IMR-90 (cell line): ENCODE measurements around the gene TTI1. TPM values are rescaled to one million over a fixed set of nuclear protein-coding genes. Genes with fewer than 3 reads are reported as not detected.

Experiments
- ATAC-seq: fragments of 200-7000 bp; cut with Tn5 transposase; 2 replicates; pipeline ENCODE4 v1.9.1; 2020; ENCODE audit warnings: low read depth, mild to moderate bottlenecking, moderate library complexity
- BruUV-seq: library from RNA; stranded (reverse); fragments of 400-500 nt; replicated peaks from 2 replicates; lab custom pipeline; 2021; lab: Mats Ljungman, UMichigan
- CTCF ChIA-PET: fragments of 300-600 bp; formaldehyde crosslinking; extraction: SDS; loops from one replicate; lab custom pipeline; 2021; ENCODE audit warnings: antibody characterized with exemption; lab: Yijun Ruan, JAX
- POLR2A ChIA-PET: fragments of 300-600 bp; sonication (Branson Sonifier 250); formaldehyde crosslinking; loops from one replicate; lab custom pipeline; 2022; ENCODE audit warnings: antibody characterized with exemption; ENCODE audit not compliant: unreplicated experiment; lab: Charles Lee
- DNase-seq: peaks from one replicate; pipeline ENCODE4 v3.0.0; 2013
- H2AFZ ChIP-seq: replicated peaks from 2 replicates; pipeline ENCODE3; 2013; ENCODE audit warnings: low read length, mild to moderate bottlenecking; ENCODE audit not compliant: poor library complexity
- H2AK5ac ChIP-seq: 2 replicates; pipeline ENCODE4 v1.6.1; 2013; ENCODE audit warnings: low read depth, low read length, inconsistent platforms
- H2AK9ac ChIP-seq: replicated peaks from 2 replicates; pipeline ENCODE3; 2013; ENCODE audit warnings: mild to moderate bottlenecking, low read depth, low read length, moderate library complexity; ENCODE audit not compliant: poor library complexity
- H2BK120ac ChIP-seq: 2 replicates; pipeline ENCODE4 v1.6.1; 2013; ENCODE audit warnings: low read depth, low read length, inconsistent platforms
- H2BK15ac ChIP-seq: 3 replicates; pipeline ENCODE4 v1.6.1; 2013; ENCODE audit warnings: low read depth, low read length, inconsistent platforms
- H2BK20ac ChIP-seq: 2 replicates; pipeline ENCODE4 v1.6.1; 2013; ENCODE audit warnings: low read depth, mild to moderate bottlenecking, inconsistent platforms, low read length, moderate library complexity
- H2BK5ac ChIP-seq: 2 replicates; pipeline ENCODE4 v1.6.1; 2013; ENCODE audit warnings: mild to moderate bottlenecking, low read depth, low read length, inconsistent platforms; ENCODE audit not compliant: poor library complexity, severe bottlenecking
- H3K14ac ChIP-seq: replicated peaks from 2 replicates; pipeline ENCODE4 v1.6.1; 2013; ENCODE audit warnings: low read depth, low read length, inconsistent platforms
- H3K18ac ChIP-seq: 2 replicates; pipeline ENCODE4 v1.6.1; 2013; ENCODE audit warnings: low read depth, low read length, control low read depth
- H3K23ac ChIP-seq: 2 replicates; pipeline ENCODE4 v1.6.1; 2013; ENCODE audit warnings: low read depth, low read length, inconsistent platforms
- H3K27ac ChIP-seq: 2 replicates; pipeline ENCODE4 v1.5.1; 2013; ENCODE audit warnings: mild to moderate bottlenecking, control low read depth, low read length; ENCODE audit not compliant: insufficient read depth
- H3K27me3 ChIP-seq: 2 replicates; pipeline ENCODE4 v1.6.1; 2013; ENCODE audit warnings: low read length; ENCODE audit not compliant: control insufficient read depth, insufficient read depth
- H3K36me3 ChIP-seq: 2 replicates; pipeline ENCODE4 v1.6.1; 2013; ENCODE audit warnings: low read length, mixed read lengths; ENCODE audit not compliant: control insufficient read depth, insufficient read depth
- H3K4ac ChIP-seq: 2 replicates; pipeline ENCODE4 v1.6.1; 2013; ENCODE audit warnings: low read depth, low read length, inconsistent platforms
- H3K4me1 ChIP-seq: 2 replicates; pipeline ENCODE4 v1.6.1; 2013; ENCODE audit warnings: low read length, mixed read lengths; ENCODE audit not compliant: control insufficient read depth, insufficient read depth
- H3K4me2 ChIP-seq: 2 replicates; pipeline ENCODE4 v1.6.1; 2013; ENCODE audit warnings: low read depth, mild to moderate bottlenecking, control low read depth, low read length, moderate library complexity
- H3K4me3 ChIP-seq: 2 replicates; pipeline ENCODE4 v1.5.1; 2013; ENCODE audit warnings: low read depth, mild to moderate bottlenecking, control low read depth, low read length, moderate library complexity; ENCODE audit not compliant: insufficient read depth
- H3K56ac ChIP-seq: 2 replicates; pipeline ENCODE4 v1.6.1; 2013; ENCODE audit warnings: low read length, inconsistent platforms; ENCODE audit not compliant: insufficient read depth; ENCODE audit errors: extremely low read depth
- H3K79me1 ChIP-seq, 2 experiments: 2 replicates each; pipeline ENCODE4 v1.6.1; 2013; ENCODE audit warnings: low read length in 2 of 2, inconsistent platforms in 1 of 2, low read depth in 1 of 2
- H3K9ac ChIP-seq: 2 replicates; pipeline ENCODE4 v1.6.1; 2013; ENCODE audit warnings: low read depth, low read length, control low read depth
- H3K9me1 ChIP-seq: 2 replicates; pipeline ENCODE4 v1.6.1; 2013; ENCODE audit warnings: low read length, inconsistent platforms; ENCODE audit not compliant: insufficient read depth
- H3K9me3 ChIP-seq: 2 replicates; pipeline ENCODE4 v1.6.1; 2013; ENCODE audit warnings: low read length; ENCODE audit not compliant: control insufficient read depth, insufficient read depth
- H4K20me1 ChIP-seq: 2 replicates; pipeline ENCODE4 v1.6.1; 2013; ENCODE audit warnings: low read length, inconsistent platforms; ENCODE audit not compliant: insufficient read depth
- H4K5ac ChIP-seq: 2 replicates; pipeline ENCODE4 v1.6.1; 2013; ENCODE audit warnings: mild to moderate bottlenecking, low read depth, low read length, control low read depth
- H4K8ac ChIP-seq, 2 experiments: 2 replicates each; pipeline ENCODE4 v1.6.1; 2013; ENCODE audit warnings: low read depth in 2 of 2, low read length in 2 of 2, control low read depth in 1 of 2, inconsistent platforms in 1 of 2
- H4K91ac ChIP-seq: 2 replicates; pipeline ENCODE4 v1.6.1; 2013; ENCODE audit warnings: low read depth, low read length, inconsistent platforms; ENCODE audit not compliant: insufficient read depth
- BHLHE40 ChIP-seq: fragments of 150-350 bp; IDR thresholded peaks from 2 replicates; pipeline ENCODE4 v1.6.1; 2016; ENCODE audit warnings: mild to moderate bottlenecking, low read depth, low read length
- CEBPB ChIP-seq: IDR thresholded peaks from 2 replicates; pipeline ENCODE4 v1.6.1; 2012; ENCODE audit warnings: low read depth, low read length, improper control_type of control experiment
- CHD1 ChIP-seq: IDR thresholded peaks from 2 replicates; pipeline ENCODE4 v1.6.1; 2012; ENCODE audit warnings: low read depth, low read length, improper control_type of control experiment
- FOS ChIP-seq: fragments of 150-350 bp; IDR thresholded peaks from 2 replicates; pipeline ENCODE4 v1.6.1; 2016; ENCODE audit warnings: low read depth, low read length
- MAFK ChIP-seq: IDR thresholded peaks from 2 replicates; pipeline ENCODE4 v1.6.1; 2012; ENCODE audit warnings: low read depth, low read length, improper control_type of control experiment
- MAZ ChIP-seq: IDR thresholded peaks from 2 replicates; pipeline ENCODE4 v1.6.1; 2012; ENCODE audit warnings: low read depth, mild to moderate bottlenecking, low read length, improper control_type of control experiment, moderate library complexity, borderline replicate concordance
- MXI1 ChIP-seq: IDR thresholded peaks from 2 replicates; pipeline ENCODE4 v1.6.1; 2012; ENCODE audit warnings: low read depth, mild to moderate bottlenecking, low read length, moderate library complexity, borderline replicate concordance
- NFE2L2 ChIP-seq: fragments of 150-350 bp; IDR thresholded peaks from 2 replicates; pipeline ENCODE4 v1.6.1; 2016; ENCODE audit warnings: low read depth, mild to moderate bottlenecking, low read length
- POLR2A ChIP-seq: IDR thresholded peaks from 2 replicates; pipeline ENCODE4 v1.6.1; 2012; ENCODE audit warnings: mild to moderate bottlenecking, low read depth, low read length
- RAD21 ChIP-seq: IDR thresholded peaks from 2 replicates; pipeline ENCODE4 v1.6.1; 2012; ENCODE audit warnings: low read length, improper control_type of control experiment
- RCOR1 ChIP-seq: IDR thresholded peaks from 2 replicates; pipeline ENCODE4 v1.6.1; 2012; ENCODE audit warnings: mild to moderate bottlenecking, low read length, improper control_type of control experiment; ENCODE audit not compliant: insufficient replicate concordance
- RFX5 ChIP-seq: IDR thresholded peaks from 2 replicates; pipeline ENCODE4 v1.8.0; 2012; ENCODE audit warnings: low read depth, mild to moderate bottlenecking, low read length, moderate library complexity
- SMC3 ChIP-seq: fragments of 150-350 bp; IDR thresholded peaks from 2 replicates; pipeline ENCODE4 v1.6.1; 2016; ENCODE audit warnings: low read depth, mild to moderate bottlenecking, antibody characterized with exemption, low read length, moderate library complexity
- WGBS, 2 experiments: methylation state at CpG; one replicate each; pipeline versions ENCODE4 v1.1.5 to v1.1.7; 2013; ENCODE audit warnings: missing lambda C conversion rate in 2 of 2; ENCODE audit not compliant: insufficient read length in 1 of 2; ENCODE audit errors: extremely low coverage in 2 of 2; 5-methylcytosine and 5-hydroxymethylcytosine counted together
- dilution Hi-C: fragments of 300-500 bp; cut with HindIII; formaldehyde crosslinking; loops from one replicate; pipeline ENCODE4 v1.14.3; 2018; ENCODE audit warnings: low sequenced_read_pairs; ENCODE audit not compliant: unreplicated experiment
- in situ Hi-C: fragments of 300-500 bp; cut with MboI; formaldehyde crosslinking; loops from 3 replicates; pipeline ENCODE4 v1.14.3; 2019; ENCODE audit warnings: low sequenced_read_pairs, inconsistent platforms, mixed read lengths
- intact Hi-C: fragments of 100-400 bp; cut with micrococcal nuclease; formaldehyde crosslinking; loops from 2 replicates; pipeline ENCODE4 v1.10.0; 2022
- polyA plus RNA-seq, 3 experiments: library from polyadenylated mRNA; depleted of rRNA; stranded (reverse); fragments of >200 nt; gene quantifications; 2 replicates each; pipeline ENCODE4 v1.2.3, GENCODE V29; 2012; ENCODE audit warnings: low replicate concordance in 1 of 3
- total RNA-seq: library from RNA; depleted of rRNA; stranded (reverse); fragments of >200 nt; gene quantifications from 2 replicates; pipeline ENCODE4 v1.2.3, GENCODE V29; 2012
- TF ChIP-seq, protein P1 (sequence below): fragments of 150-350 bp; IDR thresholded peaks from 2 replicates; pipeline ENCODE4 v1.6.1; 2016; ENCODE audit warnings: low read depth, mild to moderate bottlenecking, low read length, moderate library complexity, borderline replicate concordance
- TF ChIP-seq, protein P2 (sequence below): fragments of 150-350 bp; IDR thresholded peaks from 2 replicates; pipeline ENCODE4 v1.6.1; 2017; ENCODE audit warnings: mild to moderate bottlenecking, antibody characterized with exemption, low read length, low read depth
- TF ChIP-seq, protein P3 (sequence below): conservative IDR thresholded peaks from 2 replicates; pipeline ENCODE4 v1.5.1; 2012; ENCODE audit warnings: mild to moderate bottlenecking, low read depth, low read length, improper control_type of control experiment

TTI1 gene
- total and polyA plus RNA-seq, 2 of the 4 experiments (the other 2 are of a cell fraction): 12.5 to 17.6 TPM

DNA sequence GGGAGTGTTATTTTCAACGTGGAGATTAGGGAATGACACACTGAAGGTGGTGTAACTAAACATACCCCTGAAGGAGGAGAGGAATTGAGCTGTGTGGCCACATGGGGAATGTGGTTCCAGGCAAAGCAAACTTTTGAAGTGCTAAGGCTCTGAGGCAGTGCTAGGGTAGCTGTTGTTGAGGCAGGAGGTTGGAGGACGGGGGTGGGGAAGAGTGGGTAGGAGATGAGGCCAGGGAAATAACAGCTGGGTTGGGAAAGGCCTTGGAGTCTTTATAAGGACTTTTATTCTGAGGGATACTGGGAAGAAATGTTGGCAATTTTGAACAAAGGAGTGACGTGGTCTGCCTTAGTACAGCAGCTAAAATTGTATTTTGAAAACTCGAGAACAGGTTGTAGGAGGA is 13.3 kb upstream of the TTI1 start:
- Histone ChIP-seq H3K36me3 (peaks cover 17% of the 10 kb centered on the region), H3K23ac (no peak overlapping the region), H2BK20ac (no peak overlapping the region), H3K4ac (no peak overlapping the region), H3K18ac (no peak overlapping the region), H3K14ac (no peak overlapping the region), H3K4me1 (peaks cover 2% of the 10 kb centered on the region), H4K91ac (no peak overlapping the region), H3K27me3 (no peaks in the 10 kb centered on the region), H3K9me3 (no peaks in the 10 kb centered on the region), H2BK5ac (no peak overlapping the region), H2AK5ac (peak overlapping the region; percentile 33; the same call in 1 of the 2 replicates), H2AK9ac (no peak overlapping the region), H3K4me3 (no peak overlapping the region), H3K27ac (no peak overlapping the region), H3K4me2 (no peak overlapping the region), H4K20me1 (peaks cover 31% of the 10 kb centered on the region), H2BK120ac (no peak overlapping the region), H2AFZ (no peak overlapping the region), H2BK15ac (no peak overlapping the region), H3K56ac (no peak overlapping the region), H4K8ac (no peak overlapping the region), H4K5ac (no peak overlapping the region), H3K9me1 (peaks cover 19% of the 10 kb centered on the region; the same call in 1 of the 2 replicates), H3K9ac (no peak overlapping the region), H3K79me1 (peaks cover 37 to 77% of the 10 kb centered on the region in 2 experiments)
- no TSS peak for BruUV-seq
- peak; percentile 42 for ATAC-seq
- intact Hi-C loops: loop anchor here (5.0 kb wide), 1 partner anchor 144 kb away; the partner anchor contains the start of gene VSTM2L
- in situ Hi-C loops: no loop called here
- dilution Hi-C loops: no loop called here
- WGBS, 2 experiments: 82% methylated on average over 3 of the region's 4 CpGs; no CpG with 5 or more reads in 1 of the 2 experiments
- DNase-seq: no peak
- CTCF ChIA-PET: interaction anchor here (0.6 to 1.2 kb wide), 2 partner anchors 11 to 796 kb away, joined by 4 to 5 read pairs; no protein-coding TSS in a partner anchor
- POLR2A ChIA-PET: no interaction called here
- TF ChIP-seq RCOR1 (no peak), CEBPB (no peak), MAFK (no peak), SMC3 (no peak), RFX5 (no peak), CHD1 (no peak), BHLHE40 (no peak), MXI1 (no peak), FOS (no peak), MAZ (no peak), POLR2A (no peak), RAD21 (no peak), NFE2L2 (no peak)
- TF ChIP-seq, protein P1, sequence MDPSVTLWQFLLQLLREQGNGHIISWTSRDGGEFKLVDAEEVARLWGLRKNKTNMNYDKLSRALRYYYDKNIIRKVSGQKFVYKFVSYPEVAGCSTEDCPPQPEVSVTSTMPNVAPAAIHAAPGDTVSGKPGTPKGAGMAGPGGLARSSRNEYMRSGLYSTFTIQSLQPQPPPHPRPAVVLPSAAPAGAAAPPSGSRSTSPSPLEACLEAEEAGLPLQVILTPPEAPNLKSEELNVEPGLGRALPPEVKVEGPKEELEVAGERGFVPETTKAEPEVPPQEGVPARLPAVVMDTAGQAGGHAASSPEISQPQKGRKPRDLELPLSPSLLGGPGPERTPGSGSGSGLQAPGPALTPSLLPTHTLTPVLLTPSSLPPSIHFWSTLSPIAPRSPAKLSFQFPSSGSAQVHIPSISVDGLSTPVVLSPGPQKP: no peak
- TF ChIP-seq, protein P2, sequence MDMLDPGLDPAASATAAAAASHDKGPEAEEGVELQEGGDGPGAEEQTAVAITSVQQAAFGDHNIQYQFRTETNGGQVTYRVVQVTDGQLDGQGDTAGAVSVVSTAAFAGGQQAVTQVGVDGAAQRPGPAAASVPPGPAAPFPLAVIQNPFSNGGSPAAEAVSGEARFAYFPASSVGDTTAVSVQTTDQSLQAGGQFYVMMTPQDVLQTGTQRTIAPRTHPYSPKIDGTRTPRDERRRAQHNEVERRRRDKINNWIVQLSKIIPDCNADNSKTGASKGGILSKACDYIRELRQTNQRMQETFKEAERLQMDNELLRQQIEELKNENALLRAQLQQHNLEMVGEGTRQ: no peak
- TF ChIP-seq, protein P3, sequence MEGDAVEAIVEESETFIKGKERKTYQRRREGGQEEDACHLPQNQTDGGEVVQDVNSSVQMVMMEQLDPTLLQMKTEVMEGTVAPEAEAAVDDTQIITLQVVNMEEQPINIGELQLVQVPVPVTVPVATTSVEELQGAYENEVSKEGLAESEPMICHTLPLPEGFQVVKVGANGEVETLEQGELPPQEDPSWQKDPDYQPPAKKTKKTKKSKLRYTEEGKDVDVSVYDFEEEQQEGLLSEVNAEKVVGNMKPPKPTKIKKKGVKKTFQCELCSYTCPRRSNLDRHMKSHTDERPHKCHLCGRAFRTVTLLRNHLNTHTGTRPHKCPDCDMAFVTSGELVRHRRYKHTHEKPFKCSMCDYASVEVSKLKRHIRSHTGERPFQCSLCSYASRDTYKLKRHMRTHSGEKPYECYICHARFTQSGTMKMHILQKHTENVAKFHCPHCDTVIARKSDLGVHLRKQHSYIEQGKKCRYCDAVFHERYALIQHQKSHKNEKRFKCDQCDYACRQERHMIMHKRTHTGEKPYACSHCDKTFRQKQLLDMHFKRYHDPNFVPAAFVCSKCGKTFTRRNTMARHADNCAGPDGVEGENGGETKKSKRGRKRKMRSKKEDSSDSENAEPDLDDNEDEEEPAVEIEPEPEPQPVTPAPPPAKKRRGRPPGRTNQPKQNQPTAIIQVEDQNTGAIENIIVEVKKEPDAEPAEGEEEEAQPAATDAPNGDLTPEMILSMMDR: no peak
